ENCODE results near the gene MGP.

MGP gene

GRCh38 chr12:14920475-14921126, 34.9 kb upstream of the MGP start:
- no peak overlapping the region for H3K27ac ChIP-seq (ENCODE audit: low read depth, low read length)

GRCh38 chr12:14919455-14919854, 33.8 kb upstream of the MGP start:
- no peaks in the 10 kb centered on the region for H3K36me3 ChIP-seq (ENCODE audit: control insufficient read depth, insufficient read depth, low read length)
- H3K4me1 ChIP-seq (ENCODE audit: control insufficient read depth, insufficient read depth, low read length): no peaks in the 10 kb centered on the region
- no peaks in the 10 kb centered on the region for H3K9me3 ChIP-seq (ENCODE audit: control insufficient read depth, insufficient read depth, low read depth, low read length)
- no peak overlapping the region for H3K9ac ChIP-seq (ENCODE audit: low read length)
- no peaks in the 10 kb centered on the region for H3K27me3 ChIP-seq (ENCODE audit: control insufficient read depth, insufficient read depth, low read length)
- H3K4me3 ChIP-seq (ENCODE audit: low read depth, low read length): no peak overlapping the region
- no peak overlapping the region for H3K27ac ChIP-seq (ENCODE audit: low read depth, low read length)

More at GRCh38 chr12:14920475-14921126, 34.9 kb upstream of the MGP start:
- H3K9me3 ChIP-seq (ENCODE audit: control insufficient read depth, insufficient read depth, low read depth, low read length): no peaks in the 10 kb centered on the region
- no peaks in the 10 kb centered on the region for H3K4me1 ChIP-seq (ENCODE audit: control insufficient read depth, insufficient read depth, low read length)
- H3K9ac ChIP-seq (ENCODE audit: low read length): no peak overlapping the region
- H3K36me3 ChIP-seq (ENCODE audit: control insufficient read depth, insufficient read depth, low read length): no peaks in the 10 kb centered on the region
- H3K4me3 ChIP-seq (ENCODE audit: low read depth, low read length): no peak overlapping the region
- H3K27me3 ChIP-seq (ENCODE audit: control insufficient read depth, insufficient read depth, low read length): no peaks in the 10 kb centered on the region

DNA sequence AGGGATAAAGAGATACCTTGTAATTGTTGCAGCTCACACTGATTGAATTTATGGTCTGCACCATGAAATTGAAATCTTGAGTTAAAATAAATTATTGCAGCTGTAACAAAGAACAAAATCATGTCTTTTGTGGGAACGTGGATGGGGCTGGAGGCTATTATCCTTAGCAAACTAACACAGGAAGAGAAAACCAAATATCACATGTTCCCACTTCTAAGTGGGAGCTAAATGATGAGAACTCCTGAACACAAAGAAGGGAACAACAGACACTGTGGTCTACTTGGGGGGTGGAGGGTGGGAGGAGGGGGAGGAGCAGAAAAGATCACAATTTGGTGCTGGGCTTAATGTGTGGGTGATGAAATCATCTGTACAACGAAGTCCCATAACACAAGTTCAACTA, 30.1 kb upstream of the MGP start:
- Histone ChIP-seq H3K9me3 (ENCODE audit: control insufficient read depth, insufficient read depth, low read depth, low read length) (no peaks in the 10 kb centered on the region), H3K27me3 (ENCODE audit: control insufficient read depth, insufficient read depth, low read length) (no peaks in the 10 kb centered on the region), H3K36me3 (ENCODE audit: control insufficient read depth, insufficient read depth, low read length) (no peaks in the 10 kb centered on the region), H3K4me3 (ENCODE audit: low read depth, low read length) (no peak overlapping the region), H3K27ac (ENCODE audit: low read depth, low read length) (no peak overlapping the region), H3K9ac (ENCODE audit: low read length) (no peak overlapping the region), H3K4me1 (ENCODE audit: control insufficient read depth, insufficient read depth, low read length) (no peaks in the 10 kb centered on the region; the same call in 1 of the 2 replicates)

- Histone ChIP-seq H3K36me3 (ENCODE audit: control insufficient read depth, insufficient read depth, low read length) (no peaks in the 10 kb centered on the region), H3K9ac (ENCODE audit: low read length) (no peak overlapping the region), H3K27me3 (ENCODE audit: control insufficient read depth, insufficient read depth, low read length) (no peaks in the 10 kb centered on the region), H3K4me1 (ENCODE audit: control insufficient read depth, insufficient read depth, low read length) (no peaks in the 10 kb centered on the region; the same call in 1 of the 2 replicates), H3K4me3 (ENCODE audit: low read depth, low read length) (no peak overlapping the region), H3K9me3 (ENCODE audit: control insufficient read depth, insufficient read depth, low read depth, low read length) (no peaks in the 10 kb centered on the region), H3K27ac (ENCODE audit: low read depth, low read length) (no peak overlapping the region)
These were observed 27.7 kb upstream of the MGP start for GRCh38 chr12:14913381-14913781.

DNA sequence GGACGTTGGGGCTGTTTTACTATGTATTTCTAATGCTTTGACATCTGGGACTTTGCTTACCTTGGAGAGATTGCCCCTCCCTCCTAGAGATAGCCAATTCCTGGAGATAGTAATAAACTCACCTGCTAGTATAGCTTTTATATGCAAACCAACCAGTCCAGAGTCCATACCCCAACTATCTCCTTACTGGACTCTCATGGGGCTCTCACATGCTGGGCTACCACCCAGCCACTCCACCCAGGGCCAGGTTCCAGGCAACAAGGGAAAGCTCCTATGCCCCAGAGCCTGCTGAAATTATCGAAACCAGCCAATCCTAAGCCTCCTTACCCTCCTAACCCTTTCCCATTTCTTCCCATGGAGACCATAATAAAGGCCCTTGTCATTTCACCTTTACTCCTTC, 25.5 kb upstream of the MGP start:
- H3K36me3 ChIP-seq (ENCODE audit: control insufficient read depth, insufficient read depth, low read length): no peaks in the 10 kb centered on the region
- H3K4me3 ChIP-seq (ENCODE audit: low read depth, low read length): no peak overlapping the region
- no peak overlapping the region for H3K9ac ChIP-seq (ENCODE audit: low read length)
- H3K9me3 ChIP-seq (ENCODE audit: control insufficient read depth, insufficient read depth, low read depth, low read length): no peaks in the 10 kb centered on the region
- H3K4me1 ChIP-seq (ENCODE audit: control insufficient read depth, insufficient read depth, low read length): no peaks in the 10 kb centered on the region; the same call in 1 of the 2 replicates
- no peaks in the 10 kb centered on the region for H3K27me3 ChIP-seq (ENCODE audit: control insufficient read depth, insufficient read depth, low read length)
- H3K27ac ChIP-seq (ENCODE audit: low read depth, low read length): no peak overlapping the region

DNA sequence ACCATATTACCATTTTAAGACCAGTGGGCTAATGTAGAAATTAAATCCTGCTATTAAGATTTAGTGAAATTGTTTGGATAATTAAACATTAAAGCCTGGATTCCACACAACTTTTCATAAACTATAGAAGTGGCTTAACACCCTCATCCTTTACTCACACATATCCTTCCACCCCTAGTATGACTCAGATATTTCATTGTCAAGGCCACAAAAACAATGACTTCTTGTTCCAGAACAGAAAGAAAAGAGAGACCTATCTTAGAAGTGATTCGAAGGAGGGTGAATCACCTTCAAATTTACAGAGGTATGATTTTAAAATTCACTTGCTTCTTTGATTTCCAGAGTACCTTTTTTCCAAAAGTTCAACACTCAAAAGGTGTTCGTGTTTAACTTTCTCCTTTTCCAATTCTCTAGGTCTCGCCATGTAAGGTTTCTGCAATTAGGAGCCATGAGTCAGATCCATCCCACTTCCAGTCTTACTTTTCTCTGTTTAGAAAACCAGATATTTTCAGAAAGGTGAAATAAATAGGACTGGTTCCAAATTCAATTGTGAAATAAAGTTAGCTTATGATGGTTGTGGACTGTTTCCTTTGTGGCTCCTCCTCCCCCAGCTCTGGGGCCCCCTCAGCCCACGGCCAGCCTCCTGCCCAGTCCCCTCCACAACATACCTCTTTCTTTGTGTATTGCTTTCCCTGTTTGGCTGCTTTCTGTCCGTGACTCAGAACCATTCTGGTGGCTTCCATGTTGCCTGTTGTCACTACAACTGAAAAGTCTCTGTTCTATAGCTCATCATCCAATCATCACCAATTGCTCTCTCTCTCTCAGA, 24.6 kb upstream of the MGP start:
- Histone ChIP-seq H3K9me3 (ENCODE audit: control insufficient read depth, insufficient read depth, low read depth, low read length) (no peaks in the 10 kb centered on the region), H3K27ac (ENCODE audit: low read depth, low read length) (no peak overlapping the region), H3K36me3 (ENCODE audit: control insufficient read depth, insufficient read depth, low read length) (no peaks in the 10 kb centered on the region), H3K9ac (ENCODE audit: low read length) (no peak overlapping the region), H3K4me1 (ENCODE audit: control insufficient read depth, insufficient read depth, low read length) (no peaks in the 10 kb centered on the region; the same call in 1 of the 2 replicates), H3K27me3 (ENCODE audit: control insufficient read depth, insufficient read depth, low read length) (no peaks in the 10 kb centered on the region), H3K4me3 (ENCODE audit: low read depth, low read length) (no peak overlapping the region)

DNA sequence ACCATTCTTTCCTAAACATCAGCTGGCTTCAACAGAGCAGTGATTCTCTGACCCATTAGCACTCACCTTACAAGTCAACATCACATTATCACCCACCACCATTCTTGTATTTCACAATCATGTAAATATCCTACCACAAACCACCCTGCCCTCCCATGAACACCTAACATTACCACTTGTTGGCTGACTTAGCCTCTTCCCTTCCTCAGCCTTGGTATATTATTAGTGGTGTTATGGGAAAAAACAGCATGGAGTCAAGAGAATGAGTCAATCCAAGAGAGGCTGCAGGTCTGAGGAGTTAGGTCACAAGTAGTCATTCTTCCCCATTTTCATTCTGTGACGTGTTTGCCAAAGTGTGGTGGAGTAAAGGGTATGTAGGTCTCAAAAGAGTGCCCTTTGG, 22.3 kb upstream of the MGP start:
- no peak overlapping the region for H3K27ac ChIP-seq (ENCODE audit: low read depth, low read length)
- H3K9ac ChIP-seq (ENCODE audit: low read length): no peak overlapping the region
- no peak overlapping the region for H3K4me3 ChIP-seq (ENCODE audit: low read depth, low read length)
- no peaks in the 10 kb centered on the region for H3K36me3 ChIP-seq (ENCODE audit: control insufficient read depth, insufficient read depth, low read length)
- H3K27me3 ChIP-seq (ENCODE audit: control insufficient read depth, insufficient read depth, low read length): no peaks in the 10 kb centered on the region
- no peaks in the 10 kb centered on the region for H3K4me1 ChIP-seq (ENCODE audit: control insufficient read depth, insufficient read depth, low read length)
- H3K9me3 ChIP-seq (ENCODE audit: control insufficient read depth, insufficient read depth, low read depth, low read length): no peaks in the 10 kb centered on the region

DNA sequence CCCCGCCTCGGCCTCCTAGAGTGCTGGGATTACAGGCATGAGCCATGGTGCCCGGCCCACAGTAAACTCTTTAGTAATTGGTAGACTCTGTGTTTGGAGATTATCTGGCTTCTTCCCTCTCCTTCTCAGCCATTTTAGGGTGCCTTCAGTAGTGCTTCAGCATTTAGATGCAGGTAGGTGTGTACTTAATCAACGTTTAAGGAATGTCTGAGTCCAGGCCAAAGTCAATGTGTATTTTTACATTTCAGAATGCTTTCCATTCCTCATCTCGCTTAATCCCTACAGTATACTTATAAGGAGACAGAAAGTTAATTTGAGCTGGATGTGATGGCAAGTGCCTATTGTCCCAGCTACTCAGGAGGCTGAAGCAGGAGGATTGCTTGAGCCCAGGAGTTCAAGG, 20.5 kb upstream of the MGP start:
- Histone ChIP-seq H3K36me3 (ENCODE audit: control insufficient read depth, insufficient read depth, low read length) (no peaks in the 10 kb centered on the region), H3K4me1 (ENCODE audit: control insufficient read depth, insufficient read depth, low read length) (no peaks in the 10 kb centered on the region), H3K4me3 (ENCODE audit: low read depth, low read length) (no peak overlapping the region), H3K27ac (ENCODE audit: low read depth, low read length) (no peak overlapping the region), H3K9ac (ENCODE audit: low read length) (no peak overlapping the region), H3K27me3 (ENCODE audit: control insufficient read depth, insufficient read depth, low read length) (no peaks in the 10 kb centered on the region), H3K9me3 (ENCODE audit: control insufficient read depth, insufficient read depth, low read depth, low read length) (no peaks in the 10 kb centered on the region)

- H3K27ac ChIP-seq (ENCODE audit: low read depth, low read length): no peak overlapping the region
- H3K9ac ChIP-seq (ENCODE audit: low read length): no peak overlapping the region
- no peak overlapping the region for H3K4me3 ChIP-seq (ENCODE audit: low read depth, low read length)
- H3K27me3 ChIP-seq (ENCODE audit: control insufficient read depth, insufficient read depth, low read length): no peaks in the 10 kb centered on the region
- no peaks in the 10 kb centered on the region for H3K36me3 ChIP-seq (ENCODE audit: control insufficient read depth, insufficient read depth, low read length)
- no peaks in the 10 kb centered on the region for H3K9me3 ChIP-seq (ENCODE audit: control insufficient read depth, insufficient read depth, low read depth, low read length)
- H3K4me1 ChIP-seq (ENCODE audit: control insufficient read depth, insufficient read depth, low read length): no peaks in the 10 kb centered on the region
These were observed 19.8 kb upstream of the MGP start for GRCh38 chr12:14905269-14906004.

- Histone ChIP-seq H3K27ac (ENCODE audit: low read depth, low read length) (no peak overlapping the region), H3K9ac (ENCODE audit: low read length) (no peak overlapping the region), H3K27me3 (ENCODE audit: control insufficient read depth, insufficient read depth, low read length) (no peaks in the 10 kb centered on the region), H3K4me1 (ENCODE audit: control insufficient read depth, insufficient read depth, low read length) (no peaks in the 10 kb centered on the region), H3K4me3 (ENCODE audit: low read depth, low read length) (no peak overlapping the region), H3K9me3 (ENCODE audit: control insufficient read depth, insufficient read depth, low read depth, low read length) (no peaks in the 10 kb centered on the region), H3K36me3 (ENCODE audit: control insufficient read depth, insufficient read depth, low read length) (no peaks in the 10 kb centered on the region)
These were observed 19.2 kb upstream of the MGP start for GRCh38 chr12:14904854-14905253.
